Astrocyte of the spinal cord (primary cell): ENCODE measurements around the gene MED25.

Experiments
- DNase-seq: peaks from one replicate; pipeline ENCODE4 v3.0.0; 2011; ENCODE audit warnings: low read depth, low spot score
- H3K4me3 ChIP-seq: 2 replicates; pipeline ENCODE4 v1.5.1; 2011; ENCODE audit warnings: low read depth, mild to moderate bottlenecking, low read length, moderate library complexity
- in situ Hi-C: cut with HindIII; loops from 2 replicates; pipeline ENCODE4 v1.10.0; 2017; ENCODE audit warnings: low sequenced_read_pairs
- TF ChIP-seq, protein P1 (sequence below): IDR thresholded peaks from 2 replicates; pipeline ENCODE4 v1.5.1; 2012; ENCODE audit warnings: low read depth, mild to moderate bottlenecking, low read length, inconsistent platforms

Gene MED25

DNA sequence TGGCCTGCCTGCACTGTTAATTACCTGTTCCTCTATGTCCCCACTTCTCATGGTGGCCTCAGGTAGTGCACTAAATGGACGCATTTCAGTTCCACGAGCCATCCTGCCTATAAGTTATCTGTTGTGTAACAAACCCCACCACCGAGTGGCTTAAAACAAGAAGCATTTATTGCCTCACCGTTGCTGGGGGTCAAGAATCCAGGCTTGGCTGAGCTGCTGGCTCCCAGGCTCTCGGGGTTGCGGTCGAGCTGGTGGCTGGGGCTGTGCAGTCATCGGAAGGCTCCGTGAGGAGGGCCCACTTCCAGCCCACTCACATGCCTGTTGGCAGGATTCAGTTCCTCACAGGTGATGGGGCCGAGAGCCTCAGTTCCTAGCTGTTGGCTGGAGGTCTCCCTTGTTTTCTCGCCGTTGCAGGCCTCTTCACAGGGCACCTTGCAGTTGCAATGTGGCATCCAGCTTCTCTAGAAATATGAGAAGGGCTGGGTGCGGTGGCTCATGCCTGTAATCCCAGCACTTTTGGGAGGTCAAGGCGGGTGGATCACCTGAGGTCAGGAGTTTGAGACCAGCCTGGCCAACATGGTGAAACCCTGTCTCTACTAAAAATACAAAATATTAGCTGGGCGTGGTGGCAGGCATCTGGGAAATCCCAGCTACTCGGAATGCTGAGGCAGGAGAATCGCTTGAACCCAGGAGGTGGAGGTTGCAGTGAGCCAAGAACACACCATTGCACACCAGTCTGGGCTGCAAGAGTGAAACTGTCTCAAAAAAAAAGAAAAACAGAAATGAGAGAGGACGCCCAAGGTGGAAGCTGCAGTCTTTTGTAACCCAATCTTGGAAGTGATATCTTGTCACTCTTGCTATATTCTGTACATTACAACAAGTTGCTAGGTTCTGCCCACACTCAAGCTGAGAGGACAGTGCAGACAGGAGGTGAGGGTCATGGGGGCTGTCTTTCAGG is 26.3 kb downstream of the MED25 start:
- no peak overlapping the region for H3K4me3 ChIP-seq
- DNase-seq: no peak
- in situ Hi-C loops: no loop called here
- TF ChIP-seq, protein P1, sequence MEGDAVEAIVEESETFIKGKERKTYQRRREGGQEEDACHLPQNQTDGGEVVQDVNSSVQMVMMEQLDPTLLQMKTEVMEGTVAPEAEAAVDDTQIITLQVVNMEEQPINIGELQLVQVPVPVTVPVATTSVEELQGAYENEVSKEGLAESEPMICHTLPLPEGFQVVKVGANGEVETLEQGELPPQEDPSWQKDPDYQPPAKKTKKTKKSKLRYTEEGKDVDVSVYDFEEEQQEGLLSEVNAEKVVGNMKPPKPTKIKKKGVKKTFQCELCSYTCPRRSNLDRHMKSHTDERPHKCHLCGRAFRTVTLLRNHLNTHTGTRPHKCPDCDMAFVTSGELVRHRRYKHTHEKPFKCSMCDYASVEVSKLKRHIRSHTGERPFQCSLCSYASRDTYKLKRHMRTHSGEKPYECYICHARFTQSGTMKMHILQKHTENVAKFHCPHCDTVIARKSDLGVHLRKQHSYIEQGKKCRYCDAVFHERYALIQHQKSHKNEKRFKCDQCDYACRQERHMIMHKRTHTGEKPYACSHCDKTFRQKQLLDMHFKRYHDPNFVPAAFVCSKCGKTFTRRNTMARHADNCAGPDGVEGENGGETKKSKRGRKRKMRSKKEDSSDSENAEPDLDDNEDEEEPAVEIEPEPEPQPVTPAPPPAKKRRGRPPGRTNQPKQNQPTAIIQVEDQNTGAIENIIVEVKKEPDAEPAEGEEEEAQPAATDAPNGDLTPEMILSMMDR: no peak

DNA sequence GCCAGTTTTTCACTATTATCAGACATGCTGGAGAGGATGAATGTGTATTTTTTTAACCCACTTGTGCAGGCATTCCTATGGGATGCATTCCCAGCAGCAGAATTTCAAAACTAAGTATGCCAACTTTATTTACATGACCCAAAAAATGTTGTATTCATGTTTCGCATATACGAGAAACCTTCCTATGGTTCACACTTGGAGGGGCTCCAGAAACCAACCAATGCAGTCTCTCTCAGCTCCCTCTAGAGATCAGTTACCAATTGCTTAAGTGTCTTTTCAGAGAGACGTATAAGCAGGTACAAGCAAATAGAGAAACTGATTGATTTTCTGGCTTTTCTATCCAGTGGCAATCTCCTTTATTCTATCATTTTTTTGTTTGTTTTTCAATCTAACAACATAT is 27.3 kb downstream of the MED25 start:
- in situ Hi-C loops: no loop called here
- TF ChIP-seq, protein P1: no peak
- H3K4me3 ChIP-seq: no peak overlapping the region
- no peak for DNase-seq

DNA sequence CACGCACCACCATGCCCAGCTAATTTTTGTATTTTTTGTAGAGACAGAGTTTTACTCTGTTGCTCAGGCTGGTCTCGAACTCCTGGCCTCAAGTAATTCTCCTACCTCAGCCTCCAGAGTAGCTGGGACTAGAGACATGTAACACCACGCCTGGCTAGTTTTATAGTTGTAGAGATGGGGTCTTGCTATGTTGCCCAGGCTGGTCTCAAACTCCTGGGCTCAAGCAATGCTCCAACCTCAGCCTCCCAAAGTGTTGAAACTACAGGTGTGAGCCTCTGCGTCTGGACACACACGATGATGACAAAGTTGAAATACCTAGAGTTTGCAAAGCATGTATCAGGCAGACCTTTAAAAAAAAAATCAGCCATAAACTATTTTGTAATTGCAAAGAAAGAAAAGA is 28.3 kb downstream of the MED25 start:
- TF ChIP-seq, protein P1: no peak
- H3K4me3 ChIP-seq: no peak overlapping the region
- no peak for DNase-seq
- in situ Hi-C loops: no loop called here

DNA sequence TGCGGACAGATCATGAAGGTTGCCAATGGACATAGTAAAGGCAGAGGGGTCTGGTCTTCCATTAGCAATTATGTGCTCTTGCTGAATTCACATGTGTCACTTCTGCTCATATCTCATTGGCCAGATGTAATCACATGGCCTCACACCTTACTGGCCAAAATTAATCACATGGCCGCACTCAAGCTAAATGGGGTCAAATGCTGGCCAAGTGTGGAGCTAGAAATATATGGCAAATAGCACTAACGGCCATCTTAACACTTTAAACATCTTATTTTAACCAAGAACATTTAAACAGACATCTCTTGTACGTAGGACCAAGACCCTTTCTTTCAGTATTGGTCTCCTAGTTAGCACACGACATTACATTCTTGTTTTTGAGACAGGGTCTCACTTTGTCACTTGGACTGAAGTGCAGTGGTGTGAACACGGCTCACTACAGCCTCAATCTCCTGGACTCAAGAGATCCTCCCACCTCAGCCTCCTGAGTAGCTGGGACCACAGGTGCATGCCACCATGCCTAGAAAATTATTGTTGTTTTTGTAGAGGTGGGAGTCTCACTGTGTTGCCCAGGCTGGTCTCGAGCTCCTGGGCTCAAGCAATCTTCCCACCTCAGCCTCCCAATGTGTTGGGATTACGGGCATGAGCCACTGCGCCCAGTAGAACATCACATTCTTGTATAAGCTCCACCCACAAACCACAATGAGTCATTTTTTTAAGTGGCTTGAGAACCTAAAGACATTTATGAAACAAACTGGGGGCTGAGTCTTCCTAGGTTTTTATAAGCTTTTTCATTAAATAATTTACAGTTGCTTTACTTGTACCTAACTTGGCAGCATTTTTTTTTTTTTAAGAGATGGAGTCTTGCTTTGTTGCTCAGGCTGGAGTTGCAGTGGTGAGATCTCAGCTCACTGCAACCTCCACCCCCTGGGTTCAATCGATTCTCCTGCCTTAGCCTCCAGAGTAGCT is 29.9 kb downstream of the MED25 start:
- TF ChIP-seq, protein P1: no peak
- DNase-seq: peak; percentile 92
- in situ Hi-C loops: no loop called here
- no peak overlapping the region for H3K4me3 ChIP-seq

DNA sequence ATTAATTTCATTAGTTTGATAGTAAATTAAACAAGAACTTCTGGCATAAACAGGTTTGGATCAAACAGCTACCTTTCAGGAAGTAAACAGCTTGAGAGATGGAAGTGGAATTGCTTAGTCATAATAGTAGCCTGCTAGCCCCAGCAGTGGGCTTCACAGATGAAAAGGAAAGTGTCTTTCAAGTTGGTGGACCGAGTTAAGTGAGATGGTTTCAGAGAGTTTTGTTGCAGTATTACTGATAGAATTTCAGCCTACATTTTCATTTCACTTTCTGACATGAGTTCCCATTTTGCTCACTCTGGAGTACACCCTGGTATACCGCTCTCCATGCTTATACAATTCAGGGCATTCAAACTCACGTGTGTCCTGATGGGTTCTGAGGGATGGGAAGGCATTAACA is 30.8 kb downstream of the MED25 start:
- TF ChIP-seq, protein P1: no peak
- H3K4me3 ChIP-seq: no peak overlapping the region
- no peak for DNase-seq
- in situ Hi-C loops: no loop called here

DNA sequence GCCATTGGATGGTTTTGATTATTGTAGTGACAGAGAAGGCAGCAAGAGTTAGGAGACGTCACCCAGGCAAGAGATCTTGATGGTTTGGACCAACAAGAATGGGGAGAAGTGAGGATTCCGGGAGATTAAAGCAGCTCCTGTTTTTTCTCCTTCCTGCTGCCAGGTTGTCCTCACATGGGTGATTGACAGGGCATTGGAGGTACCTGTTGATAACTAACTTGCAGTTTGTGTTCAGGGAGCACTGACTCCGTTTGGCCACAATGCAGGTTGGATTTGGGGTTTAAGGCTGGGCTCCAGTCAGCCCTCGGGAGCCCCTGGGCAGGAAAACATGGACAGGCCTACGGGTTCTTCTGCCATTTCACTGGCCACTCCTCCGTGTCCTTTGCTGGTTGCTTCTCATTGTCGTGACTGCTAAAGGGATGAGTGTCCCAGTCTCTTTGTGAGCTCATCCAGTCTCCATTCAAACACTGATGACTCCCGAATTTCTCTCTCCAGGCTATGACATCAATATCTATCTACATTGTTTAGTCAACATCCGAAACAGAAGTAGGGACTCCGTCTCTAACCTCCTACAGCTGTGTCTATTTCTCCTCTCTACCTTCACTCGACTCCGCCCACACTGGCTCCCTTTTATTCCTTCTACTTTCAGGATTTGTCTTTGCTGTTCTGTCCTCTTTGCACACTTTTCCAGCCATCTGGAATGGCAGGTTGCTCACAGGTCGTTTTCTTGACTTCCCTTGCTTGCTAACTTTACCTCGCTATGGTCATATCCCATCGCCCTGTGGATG is 31.5 kb downstream of the MED25 start:
- TF ChIP-seq, protein P1: no peak
- no peak for DNase-seq
- H3K4me3 ChIP-seq: peak overlapping the region; percentile 88
- in situ Hi-C loops: no loop called here
